GM12891 (cell line): Measurements from ENCODE around the gene NLRC4. TPM values are rescaled to one million over a fixed set of nuclear protein-coding genes. Genes with fewer than 3 reads are reported as not detected.
"Not testable (repeated sequence)": the region's sequence is repeated elsewhere in the genome, so short reads cannot be mapped to it uniquely, and the experiment has no call there.

Source experiments
- DNase-seq: peaks from one replicate; pipeline ENCODE4 v3.0.0; 2011; ENCODE audit warnings: low spot score; ENCODE audit not compliant: insufficient read length
- FAIRE-seq: peaks from 2 replicates; lab custom pipeline; 2011; peaks lifted over from hg19 to GRCh38; lab: Jason Lieb, UNC
- PAX5 ChIP-seq: IDR thresholded peaks from 2 replicates; pipeline ENCODE4 v1.6.1; 2011; ENCODE audit warnings: low read length, moderate library complexity, mild to moderate bottlenecking; ENCODE audit not compliant: insufficient read depth, severe bottlenecking
- POLR2A ChIP-seq: IDR thresholded peaks from 2 replicates; pipeline ENCODE4 v1.6.1; 2011; ENCODE audit warnings: low read depth, low read length, control low read depth
- POLR2AphosphoS5 ChIP-seq: IDR thresholded peaks from 2 replicates; pipeline ENCODE4 v1.6.1; 2011; ENCODE audit warnings: low read depth, low read length, control low read depth
- POU2F2 ChIP-seq: IDR thresholded peaks from 2 replicates; pipeline ENCODE4 v1.6.1; 2011; ENCODE audit warnings: low read depth, mild to moderate bottlenecking, control low read depth, low read length, moderate library complexity
- SPI1 ChIP-seq: IDR thresholded peaks from 2 replicates; pipeline ENCODE4 v1.6.1; 2011; ENCODE audit warnings: low read depth, low read length, control low read depth
- TAF1 ChIP-seq: IDR thresholded peaks from 2 replicates; pipeline ENCODE4 v1.6.1; 2011; ENCODE audit warnings: low read depth, low read length, control low read depth
- polyA plus RNA-seq: library from polyadenylated mRNA; unstranded; fragments of >200 nt; gene quantifications from one replicate; pipeline ENCODE4 v1.2.1, GENCODE V29; 2012; ENCODE audit warnings: low read depth, missing spikeins, inconsistent platforms; ENCODE audit not compliant: missing spikeins

The NLRC4 gene, protein sequence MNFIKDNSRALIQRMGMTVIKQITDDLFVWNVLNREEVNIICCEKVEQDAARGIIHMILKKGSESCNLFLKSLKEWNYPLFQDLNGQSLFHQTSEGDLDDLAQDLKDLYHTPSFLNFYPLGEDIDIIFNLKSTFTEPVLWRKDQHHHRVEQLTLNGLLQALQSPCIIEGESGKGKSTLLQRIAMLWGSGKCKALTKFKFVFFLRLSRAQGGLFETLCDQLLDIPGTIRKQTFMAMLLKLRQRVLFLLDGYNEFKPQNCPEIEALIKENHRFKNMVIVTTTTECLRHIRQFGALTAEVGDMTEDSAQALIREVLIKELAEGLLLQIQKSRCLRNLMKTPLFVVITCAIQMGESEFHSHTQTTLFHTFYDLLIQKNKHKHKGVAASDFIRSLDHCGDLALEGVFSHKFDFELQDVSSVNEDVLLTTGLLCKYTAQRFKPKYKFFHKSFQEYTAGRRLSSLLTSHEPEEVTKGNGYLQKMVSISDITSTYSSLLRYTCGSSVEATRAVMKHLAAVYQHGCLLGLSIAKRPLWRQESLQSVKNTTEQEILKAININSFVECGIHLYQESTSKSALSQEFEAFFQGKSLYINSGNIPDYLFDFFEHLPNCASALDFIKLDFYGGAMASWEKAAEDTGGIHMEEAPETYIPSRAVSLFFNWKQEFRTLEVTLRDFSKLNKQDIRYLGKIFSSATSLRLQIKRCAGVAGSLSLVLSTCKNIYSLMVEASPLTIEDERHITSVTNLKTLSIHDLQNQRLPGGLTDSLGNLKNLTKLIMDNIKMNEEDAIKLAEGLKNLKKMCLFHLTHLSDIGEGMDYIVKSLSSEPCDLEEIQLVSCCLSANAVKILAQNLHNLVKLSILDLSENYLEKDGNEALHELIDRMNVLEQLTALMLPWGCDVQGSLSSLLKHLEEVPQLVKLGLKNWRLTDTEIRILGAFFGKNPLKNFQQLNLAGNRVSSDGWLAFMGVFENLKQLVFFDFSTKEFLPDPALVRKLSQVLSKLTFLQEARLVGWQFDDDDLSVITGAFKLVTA
- polyA plus RNA-seq: 0.67 TPM

GRCh38 chr2:32264422-32265105, at the start of gene NLRC4:
NLRC4 (minus strand) TSS chr2:32264886; CDS start chr2:32256775, 8,111 bp downstream.
- DNase-seq (peak; percentile 35), FAIRE-seq (peak; percentile 48)
- TF ChIP-seq POLR2A (no peak), SPI1 (peak; percentile 92), POU2F2 (no peak)

GRCh38 chr2:32310577-32310976, 45.9 kb upstream of the NLRC4 start:
- no peak for TF ChIP-seq PAX5
- FAIRE-seq (no peak), DNase-seq (no peak)

DNA sequence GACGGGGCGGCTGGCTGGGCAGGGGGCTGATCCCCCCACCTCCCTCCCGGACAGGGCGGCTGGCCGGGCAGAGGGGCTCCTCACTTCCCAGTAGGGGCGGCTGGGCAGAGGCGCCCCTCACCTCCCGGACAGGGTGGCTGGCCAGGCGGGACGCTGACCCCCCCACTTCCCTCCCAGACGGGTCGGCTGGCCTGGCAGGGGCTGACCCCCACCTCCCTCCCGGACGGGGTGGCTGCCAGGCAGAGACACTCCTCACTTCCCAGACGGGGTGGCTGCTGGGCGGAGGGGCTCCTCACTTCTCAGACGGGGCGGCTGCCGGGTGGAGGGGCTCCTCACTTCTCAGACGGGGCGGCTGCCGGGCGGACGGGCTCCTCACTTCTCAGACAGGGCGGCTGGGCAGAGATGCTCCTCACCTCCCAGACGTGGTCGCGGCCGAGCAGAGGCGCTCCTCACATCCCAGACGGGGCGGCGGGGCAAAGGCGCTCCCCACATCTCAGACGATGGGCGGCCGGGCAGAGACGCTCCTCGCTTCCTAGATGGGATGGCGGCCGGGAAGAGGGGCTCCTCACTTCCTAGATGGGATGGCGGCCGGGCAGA, 29.4 kb upstream of the NLRC4 start:
- not testable (repeated sequence) for FAIRE-seq

DNA sequence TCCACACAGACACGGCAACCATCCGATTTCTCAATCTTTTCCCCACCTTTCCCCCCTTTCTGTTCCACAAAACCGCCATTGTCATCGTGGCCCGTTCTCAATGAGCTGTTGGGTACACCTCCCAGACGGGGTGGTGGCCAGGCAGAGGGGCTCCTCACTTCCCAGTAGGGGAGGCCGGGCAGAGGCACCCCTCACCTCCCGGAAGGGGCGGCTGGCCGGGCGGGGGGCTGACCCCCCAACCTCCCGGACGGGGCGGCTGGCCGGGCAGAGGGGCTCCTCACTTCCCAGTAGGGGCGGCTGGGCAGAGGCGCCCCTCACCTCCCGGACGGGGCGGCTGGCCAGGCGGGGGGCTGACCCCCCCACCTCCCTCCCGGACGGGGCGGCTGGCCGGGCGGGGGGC, 28.8 kb upstream of the NLRC4 start:
- FAIRE-seq, DNase-seq: not testable (repeated sequence)

More for the DNA sequence above, 29.4 kb upstream of the NLRC4 start:
- not testable (repeated sequence) for DNase-seq

GRCh38 chr2:32291746-32292145, 27.1 kb upstream of the NLRC4 start:
- FAIRE-seq (no peak), DNase-seq (no peak)
- TF ChIP-seq POLR2A (no peak), POU2F2 (no peak), TAF1 (no peak), PAX5 (no peak)

GRCh38 chr2:32290000-32290339, 25.3 kb upstream of the NLRC4 start:
- no peak for DNase-seq
- TF ChIP-seq SPI1 (no peak), POLR2A (no peak), TAF1 (no peak), POU2F2 (no peak), POLR2AphosphoS5 (no peak), PAX5 (no peak)
- no peak for FAIRE-seq

DNA sequence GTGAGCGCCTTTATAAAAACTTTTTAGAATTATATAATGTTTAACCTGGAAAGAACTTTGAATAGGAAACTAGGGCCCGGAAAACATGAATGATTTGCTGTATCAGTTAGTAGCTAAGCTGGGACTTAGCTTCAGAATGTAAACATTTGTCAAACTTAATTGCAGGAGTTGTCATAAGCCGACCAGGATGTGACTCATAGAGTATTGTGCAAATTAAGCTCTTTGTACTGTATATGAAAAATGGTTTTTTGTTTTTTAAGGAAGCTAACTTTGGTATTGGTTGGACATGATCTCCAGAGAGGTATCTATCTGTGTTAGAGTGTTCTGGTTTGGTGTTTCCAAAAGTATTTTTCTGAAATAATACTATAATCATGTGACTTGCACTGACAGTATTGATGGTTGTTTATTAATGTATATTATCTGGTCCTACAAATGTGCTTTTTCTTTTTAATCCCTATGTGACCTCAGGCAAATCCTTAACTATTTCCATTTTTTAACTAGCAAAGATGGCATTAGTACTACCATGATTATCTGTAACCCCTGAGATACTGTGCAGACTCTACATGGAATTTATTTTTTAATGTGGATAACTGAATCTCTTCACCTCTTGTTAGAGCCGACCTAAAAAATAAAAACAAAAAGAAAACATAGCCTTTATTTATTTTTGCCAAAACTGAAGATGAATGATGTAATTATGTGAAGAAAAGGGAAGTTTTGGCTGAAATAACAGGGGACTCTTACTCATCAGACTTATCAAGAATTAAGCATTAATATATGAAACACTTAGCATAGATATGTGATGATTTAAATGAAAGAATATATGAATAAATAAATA, 24.7 kb upstream of the NLRC4 start:
- peak; percentile 31 for FAIRE-seq
- TF ChIP-seq PAX5 (no peak), POLR2A (no peak), POLR2AphosphoS5 (no peak), TAF1 (no peak), SPI1 (no peak), POU2F2 (no peak)
- DNase-seq: no peak

DNA sequence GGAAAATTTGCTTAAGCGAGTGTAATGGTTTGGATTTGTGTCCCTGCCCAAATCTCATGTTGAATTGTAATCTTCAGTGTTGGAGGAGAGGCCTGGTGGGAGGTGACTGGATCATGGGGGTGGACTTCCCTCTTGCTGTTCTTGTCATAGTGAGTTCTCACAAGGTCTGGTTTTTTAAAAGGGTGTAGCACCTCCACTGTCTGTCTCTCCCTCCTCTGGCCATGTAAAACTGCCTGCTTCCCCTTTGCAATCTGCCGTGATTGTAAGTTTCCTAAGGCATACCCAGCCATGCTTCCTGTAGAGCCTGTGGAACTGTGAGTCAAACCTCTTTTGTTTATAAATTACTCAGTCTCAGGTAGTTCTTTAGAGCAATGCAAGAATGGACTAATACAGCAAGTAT, 19.6 kb upstream of the NLRC4 start:
- 0 out of 2 replicates have a peak, but pooled peaks have one; percentile 13 for TF ChIP-seq SPI1
- no peak for TF ChIP-seq POLR2A
- FAIRE-seq (no peak), DNase-seq (no peak)

DNA sequence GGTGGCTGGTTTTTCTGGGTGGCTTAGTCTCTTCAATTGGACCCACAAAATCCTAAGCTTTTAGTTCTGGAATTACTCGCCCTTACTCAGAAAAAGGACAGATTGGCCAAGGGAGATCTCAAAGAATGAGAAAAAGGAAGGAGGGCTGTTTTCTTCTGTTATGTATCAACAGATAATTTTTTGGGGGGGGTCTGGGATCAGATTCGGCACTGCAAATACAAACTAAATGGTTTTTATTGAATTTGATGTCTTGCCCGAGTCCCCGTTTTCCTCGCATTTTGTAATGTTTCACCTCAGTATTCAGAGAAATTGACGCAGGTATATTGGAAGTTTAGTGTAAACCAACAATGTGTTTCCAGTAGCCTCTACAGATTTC, 13.8 kb upstream of the NLRC4 start:
- no peak for FAIRE-seq
- no peak for DNase-seq

More for the DNA sequence above, 13.8 kb upstream of the NLRC4 start:
- TF ChIP-seq POLR2A: no peak
- no peak for TF ChIP-seq PAX5
- no peak for TF ChIP-seq POU2F2
- TF ChIP-seq TAF1: no peak
- no peak for TF ChIP-seq POLR2AphosphoS5
- TF ChIP-seq SPI1: no peak
